Activated CD4-positive, alpha-beta T cell treated with anti-CD3 and anti-CD28 coated beads, Interleukin-2, amount 50 U/mL, for 24 hours (primary cell): ENCODE measurements around the gene CIAO1.
A peak's percentile ranks its signal among the peaks of the same experiment; 100 is the strongest.
"Not testable (repeated sequence)": the region's sequence is repeated elsewhere in the genome, so short reads cannot be mapped to it uniquely, and the experiment has no call there.

Experiments used
- DNase-seq, 2 donors: peaks; one replicate each; pipeline ENCODE4 v3.0.0-alpha.2; 2020; ENCODE audit warnings: low read depth in 1 of 2, low spot score in 1 of 2

The CIAO1 gene

GRCh38 chr2:96265840-96266679 is at the start of gene CIAO1, which contains the start of gene TMEM127:
CIAO1 (plus strand) TSS chr2:96266225; CDS start chr2:96266351, 126 bp downstream.
TMEM127 (minus strand) TSS chr2:96265997; CDS start chr2:96265381, 616 bp downstream.
- DNase-seq = peak; percentile 96 to 98

DNA sequence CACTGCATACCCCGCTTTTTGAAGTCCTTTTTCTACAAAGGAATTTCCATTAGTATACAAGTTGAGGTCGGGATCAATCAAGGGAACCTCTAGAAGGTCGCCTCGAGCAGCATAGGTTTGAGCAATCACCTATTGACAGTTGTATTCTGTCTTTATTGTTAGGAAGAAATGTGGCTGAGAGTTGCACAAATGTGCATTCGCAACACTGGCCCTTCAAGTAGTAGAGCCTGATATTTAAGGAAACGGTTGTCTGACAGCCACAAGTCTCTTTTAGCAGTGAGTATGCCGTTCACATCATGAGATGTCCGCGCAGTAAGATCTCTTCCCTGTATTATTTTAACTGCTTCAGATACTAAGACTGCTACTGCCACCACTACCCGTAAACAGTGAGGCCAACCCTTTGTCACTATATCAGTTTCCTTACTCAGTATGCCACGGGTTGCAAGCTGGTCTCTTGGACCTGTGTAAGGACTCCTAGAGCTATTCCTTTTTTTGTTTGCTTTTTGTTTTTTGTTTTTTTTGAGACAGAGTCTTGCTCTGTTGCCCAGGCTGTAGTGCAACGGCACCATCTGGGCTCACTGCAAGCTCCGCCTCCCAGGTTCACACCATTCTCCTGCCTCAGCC is 47.4 kb upstream of the CIAO1 start:
- no peak for DNase-seq

- DNase-seq = not testable (repeated sequence)
These were observed 46.1 kb upstream of the CIAO1 start for GRCh38 chr2:96219959-96220358.

DNA sequence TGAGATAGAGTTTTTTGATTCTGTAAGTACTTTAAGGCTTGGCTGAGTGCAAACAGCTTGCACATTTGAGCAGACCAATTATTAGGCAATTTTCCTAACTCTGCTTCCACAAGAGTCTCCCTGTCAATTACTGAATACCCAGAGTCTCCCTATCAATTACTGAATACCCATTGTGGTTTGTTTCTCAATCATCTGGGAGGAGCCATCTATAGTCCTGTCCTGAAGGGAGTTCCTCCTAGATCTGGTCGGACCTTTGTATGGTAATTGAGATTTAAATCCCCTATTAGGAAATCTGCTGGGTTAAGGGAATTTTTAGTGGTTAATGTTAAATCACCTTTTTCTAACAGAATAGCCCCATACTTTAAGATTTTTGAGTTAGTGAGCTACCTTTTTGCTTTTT is 44.9 kb upstream of the CIAO1 start:
- not testable (repeated sequence) for DNase-seq

- DNase-seq = no peak
These were observed 41.0 kb upstream of the CIAO1 start for GRCh38 chr2:96225016-96225533.

DNA sequence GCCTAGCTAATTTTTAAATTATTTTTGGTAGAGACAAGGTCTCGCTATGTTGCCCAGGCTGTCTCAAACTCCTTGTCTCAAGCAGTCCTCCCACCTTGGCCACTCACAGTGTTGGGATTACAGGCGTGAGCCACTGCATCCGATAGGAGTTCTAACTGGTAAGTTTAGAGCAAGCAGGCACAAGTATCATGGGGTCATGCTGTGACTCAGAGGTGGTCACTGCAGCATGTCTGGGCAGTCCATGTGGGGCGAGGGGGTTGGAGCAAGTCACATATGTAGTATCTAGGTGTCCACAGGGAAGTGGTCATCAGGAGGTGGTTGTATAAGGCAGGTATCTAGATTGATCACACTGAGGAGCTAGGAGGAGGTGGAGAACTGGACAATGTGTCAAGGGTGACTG is 34.7 kb upstream of the CIAO1 start:
- no peak for DNase-seq

- no peak for DNase-seq
These were observed 32.6 kb upstream of the CIAO1 start for GRCh38 chr2:96233436-96233835.

- no peak for DNase-seq
These were observed 32.1 kb upstream of the CIAO1 start for GRCh38 chr2:96233880-96234316.

- DNase-seq = no peak
These were observed 29.1 kb upstream of the CIAO1 start for GRCh38 chr2:96236882-96237281.

DNA sequence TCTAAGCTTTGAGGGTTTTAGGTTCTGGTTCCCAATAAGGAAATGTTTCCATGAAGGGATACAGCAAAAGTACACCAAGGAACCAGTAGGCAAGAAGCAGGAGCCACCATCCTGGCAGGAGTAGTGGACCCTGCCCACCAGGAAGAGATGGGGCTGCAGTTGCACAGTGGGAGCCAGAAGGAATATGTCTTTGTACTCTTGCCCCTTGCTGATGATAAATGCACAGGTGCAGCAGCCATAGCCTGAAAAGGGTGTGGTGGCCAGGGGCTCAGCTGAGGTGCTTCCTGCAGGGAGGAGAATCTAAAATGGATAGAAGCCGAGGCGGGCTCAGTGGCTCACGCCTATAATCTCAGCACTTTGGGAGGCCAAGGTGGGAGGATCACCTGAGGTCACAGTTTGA is 27.8 kb upstream of the CIAO1 start:
- no peak for DNase-seq

GRCh38 chr2:96239091-96239490 is 26.9 kb upstream of the CIAO1 start:
- no peak for DNase-seq

DNA sequence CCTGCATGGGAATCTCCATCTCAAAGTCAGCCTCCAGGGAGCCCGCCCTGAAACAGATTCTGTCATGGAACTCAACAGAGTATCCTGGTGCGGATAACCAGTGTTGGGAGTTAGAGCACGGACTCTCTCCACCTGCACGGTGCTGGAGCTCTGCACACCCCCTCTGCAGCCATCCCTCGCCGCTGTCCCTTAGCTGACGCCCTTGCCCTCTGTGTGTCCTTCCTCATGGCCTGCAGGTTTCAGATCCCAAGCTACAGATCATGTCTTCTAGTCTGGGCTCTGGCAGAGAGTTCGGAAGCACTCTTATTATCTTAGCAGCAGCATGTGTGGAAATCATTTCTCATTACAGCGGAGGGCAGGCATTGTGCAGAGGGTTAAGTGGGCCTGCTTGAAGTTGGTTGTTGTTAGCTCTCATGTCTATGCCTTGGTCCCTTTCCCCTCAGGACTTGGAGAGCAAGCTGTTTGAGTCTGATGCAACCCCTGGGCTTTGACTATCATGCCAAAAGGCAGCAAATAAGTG is 26.2 kb upstream of the CIAO1 start:
- DNase-seq = no peak

DNA sequence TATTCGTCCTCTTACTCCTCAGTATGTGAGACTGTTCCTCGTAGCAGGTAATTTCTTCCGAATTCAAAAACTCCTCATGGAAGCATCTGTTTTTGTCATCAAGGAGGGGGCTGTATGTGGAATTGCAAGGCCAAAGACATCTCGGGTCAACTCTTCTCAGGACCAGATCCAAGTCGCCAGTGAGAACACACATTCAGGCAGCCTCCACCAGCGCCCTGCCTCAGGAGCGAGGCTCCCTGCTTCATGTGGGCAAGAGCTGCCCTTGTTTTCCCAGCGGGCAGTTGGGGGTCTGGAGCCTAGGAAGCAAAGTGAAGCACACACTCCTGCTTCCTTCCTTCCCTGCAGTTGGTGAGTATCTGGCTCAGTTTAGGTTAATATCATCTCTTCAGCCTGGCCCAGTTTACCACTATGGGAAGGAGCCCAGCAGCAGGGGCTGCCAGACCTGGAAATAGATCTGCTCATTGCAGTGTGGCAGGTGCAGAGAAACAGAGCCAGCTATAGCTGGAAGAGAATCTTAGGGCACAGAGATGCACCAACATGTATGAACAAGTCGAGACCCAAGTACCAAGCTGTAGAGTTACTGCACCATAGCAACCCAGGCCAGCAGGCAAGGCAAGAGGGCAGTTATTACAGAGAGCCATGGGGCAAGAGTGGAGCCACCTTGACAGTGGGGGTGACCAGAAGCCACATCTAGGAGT is 25.5 kb upstream of the CIAO1 start:
- no peak for DNase-seq

DNA sequence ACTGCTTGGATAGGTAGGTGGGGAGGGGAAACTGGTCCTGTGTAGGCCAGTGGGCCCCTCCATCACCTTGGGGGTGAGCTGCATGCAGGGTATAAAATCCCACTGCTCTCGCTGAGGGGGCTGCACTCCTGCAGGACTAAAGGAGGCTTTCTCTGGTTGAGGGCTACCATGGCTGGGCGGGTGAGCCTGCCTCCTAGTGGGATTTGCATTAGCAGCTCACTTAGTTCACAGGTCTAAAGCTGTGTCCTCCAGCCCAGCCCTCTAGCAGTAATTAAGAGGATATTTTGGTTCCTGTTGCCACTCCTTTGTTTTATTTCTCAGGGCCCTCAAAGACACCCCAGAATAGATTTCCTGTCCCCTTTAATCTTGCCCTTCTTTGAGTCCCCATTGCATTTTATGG is 24.8 kb upstream of the CIAO1 start:
- no peak for DNase-seq

GRCh38 chr2:96241900-96242611 is 24.0 kb upstream of the CIAO1 start:
- DNase-seq = peak in 1 of 2 donors; percentile 40

- no peak for DNase-seq
These were observed 22.2 kb upstream of the CIAO1 start for GRCh38 chr2:96243843-96244242.

GRCh38 chr2:96245609-96246390 is 20.2 kb upstream of the CIAO1 start:
- DNase-seq = no peak

DNA sequence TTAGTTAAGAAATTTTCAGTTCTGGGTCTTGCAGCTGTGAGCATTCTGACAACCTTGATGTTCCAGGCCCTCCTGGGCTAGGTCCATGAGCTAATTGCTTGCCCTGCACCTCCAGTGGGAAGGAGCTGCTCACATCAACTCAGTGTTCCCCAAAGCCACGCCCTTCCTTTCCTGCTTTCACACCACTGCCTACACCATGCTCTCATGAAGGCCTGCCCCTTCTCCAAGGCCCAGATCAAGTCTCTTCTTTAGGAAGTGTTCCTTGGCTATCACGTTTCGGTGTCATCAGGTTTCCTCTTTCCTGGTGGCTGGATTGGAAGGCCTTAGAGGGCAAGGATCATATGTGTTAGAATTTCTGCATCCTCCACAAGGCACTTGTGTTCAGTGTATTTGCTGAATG is 19.0 kb upstream of the CIAO1 start:
- DNase-seq = no peak

DNA sequence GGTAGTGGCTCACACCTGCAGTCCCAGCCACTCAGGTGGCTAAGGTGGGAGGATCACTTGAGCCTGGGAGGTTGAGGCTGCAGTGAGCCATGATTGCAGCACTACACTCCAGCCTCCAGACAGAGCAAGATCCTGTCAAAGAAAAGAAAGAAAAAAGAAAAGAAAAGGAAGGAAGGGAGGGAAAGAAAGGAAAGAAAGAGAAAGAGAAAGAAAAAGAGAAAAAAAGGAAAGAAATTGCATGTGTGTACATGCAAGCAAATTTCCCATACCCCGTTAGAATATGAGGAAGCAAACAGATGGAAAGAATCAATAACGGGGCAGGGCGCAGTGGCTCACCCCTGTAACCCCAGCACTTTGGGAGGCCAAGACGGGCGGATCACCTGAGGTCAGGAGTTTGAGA is 18.1 kb upstream of the CIAO1 start:
- DNase-seq = no peak

- no peak for DNase-seq
These were observed 17.4 kb upstream of the CIAO1 start for GRCh38 chr2:96248624-96249023.
